OCI-LY1 (cell line): ENCODE results near the gene CDH4.

Experiments used
- CTCF ChIP-seq: fragments of 200-600 bp; sonication (generic), shearing (Covaris generic); IDR thresholded peaks from 2 replicates; pipeline ENCODE4 v1.5.1; 2017; ENCODE audit warnings: mild to moderate bottlenecking, antibody characterized with exemption, low read length, moderate library complexity, mixed read lengths
- EZH2 ChIP-seq: fragments of 200-600 bp; sonication (generic), shearing (Covaris generic); IDR thresholded peaks from 2 replicates; pipeline ENCODE4 v1.8.0; 2017; ENCODE audit warnings: borderline replicate concordance, mixed run types, mild to moderate bottlenecking, antibody characterized with exemption, low read length, moderate library complexity, mixed read lengths

DNA sequence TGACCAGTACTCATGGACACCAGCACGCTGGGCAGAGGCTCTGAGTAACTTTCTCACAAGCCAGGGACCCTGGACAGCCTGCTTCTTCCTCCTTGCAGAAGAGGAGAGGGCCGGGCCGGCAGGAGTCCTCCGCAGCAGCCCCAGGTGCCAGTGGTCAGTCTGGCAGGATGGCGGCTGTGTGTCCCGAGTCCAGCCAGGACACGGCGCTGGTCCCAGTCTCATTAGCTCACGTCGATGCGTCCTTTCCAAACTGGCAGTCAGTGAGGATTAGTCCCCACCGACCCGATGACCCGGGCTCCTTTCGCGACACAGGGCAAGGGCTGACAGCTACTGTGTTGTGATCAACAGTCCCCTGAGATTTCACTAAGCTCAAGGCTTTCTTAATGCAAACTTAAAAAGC is 546.6 kb downstream of the CDH4 start:
- TF ChIP-seq CTCF (no peak), EZH2 (no peak)
